22Rv1 (cell line): Measurements from ENCODE around the gene GID8.

Experiments used
- H3K27ac ChIP-seq: fragments of 450-650 bp; 2 replicates; pipeline ENCODE4 v1.5.1; 2017
- ZFX ChIP-seq: fragments of 450-650 bp; IDR thresholded peaks from 2 replicates; pipeline ENCODE4 v1.6.1; 2017; ENCODE audit warnings: antibody characterized with exemption, borderline replicate concordance
- TF ChIP-seq, protein P1 (sequence below): fragments of 450-650 bp; IDR thresholded peaks from 2 replicates; pipeline ENCODE4 v1.5.1; 2017; ENCODE audit warnings: mild to moderate bottlenecking

GID8 gene

DNA sequence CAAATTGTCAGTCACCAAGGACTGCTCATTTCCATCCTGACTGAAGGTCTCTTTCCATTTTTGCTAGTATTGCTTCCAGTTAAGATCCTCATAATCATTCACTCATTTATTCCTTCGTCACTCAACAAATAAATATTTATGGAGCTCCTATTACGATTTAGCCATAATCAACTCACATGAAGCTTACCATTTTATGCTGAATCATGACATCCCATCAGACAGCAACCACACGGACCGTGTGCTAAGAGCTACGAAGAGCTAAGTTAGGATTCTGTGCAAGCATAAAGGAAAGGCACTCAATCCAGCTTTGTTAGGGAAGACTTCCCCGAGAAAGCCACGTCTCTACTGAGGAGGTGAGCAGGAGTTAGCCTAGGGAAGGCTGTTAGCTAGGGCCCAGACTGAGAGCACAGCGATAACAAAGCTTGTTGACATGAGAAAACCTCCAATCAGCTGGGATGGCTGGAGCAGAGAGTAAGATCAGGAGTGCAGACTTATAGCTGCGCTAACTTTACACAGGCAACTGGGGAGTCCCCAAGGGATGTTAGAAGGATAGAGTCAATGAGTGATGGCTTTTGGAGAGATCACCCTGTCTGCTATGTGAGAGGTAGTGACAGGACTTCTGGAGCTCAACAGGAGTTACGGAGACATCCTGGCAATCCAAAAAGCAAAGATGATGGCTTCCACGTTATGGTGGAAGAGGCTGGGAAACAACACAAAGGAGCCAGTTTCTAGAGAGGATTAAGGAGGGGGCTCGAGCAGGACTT lies 2.6 kb upstream of the GID8 start:
- TF ChIP-seq ZFX, result no peak
- TF ChIP-seq, protein P1, sequence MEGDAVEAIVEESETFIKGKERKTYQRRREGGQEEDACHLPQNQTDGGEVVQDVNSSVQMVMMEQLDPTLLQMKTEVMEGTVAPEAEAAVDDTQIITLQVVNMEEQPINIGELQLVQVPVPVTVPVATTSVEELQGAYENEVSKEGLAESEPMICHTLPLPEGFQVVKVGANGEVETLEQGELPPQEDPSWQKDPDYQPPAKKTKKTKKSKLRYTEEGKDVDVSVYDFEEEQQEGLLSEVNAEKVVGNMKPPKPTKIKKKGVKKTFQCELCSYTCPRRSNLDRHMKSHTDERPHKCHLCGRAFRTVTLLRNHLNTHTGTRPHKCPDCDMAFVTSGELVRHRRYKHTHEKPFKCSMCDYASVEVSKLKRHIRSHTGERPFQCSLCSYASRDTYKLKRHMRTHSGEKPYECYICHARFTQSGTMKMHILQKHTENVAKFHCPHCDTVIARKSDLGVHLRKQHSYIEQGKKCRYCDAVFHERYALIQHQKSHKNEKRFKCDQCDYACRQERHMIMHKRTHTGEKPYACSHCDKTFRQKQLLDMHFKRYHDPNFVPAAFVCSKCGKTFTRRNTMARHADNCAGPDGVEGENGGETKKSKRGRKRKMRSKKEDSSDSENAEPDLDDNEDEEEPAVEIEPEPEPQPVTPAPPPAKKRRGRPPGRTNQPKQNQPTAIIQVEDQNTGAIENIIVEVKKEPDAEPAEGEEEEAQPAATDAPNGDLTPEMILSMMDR, result no peak
- H3K27ac ChIP-seq, result no peak overlapping the region

DNA sequence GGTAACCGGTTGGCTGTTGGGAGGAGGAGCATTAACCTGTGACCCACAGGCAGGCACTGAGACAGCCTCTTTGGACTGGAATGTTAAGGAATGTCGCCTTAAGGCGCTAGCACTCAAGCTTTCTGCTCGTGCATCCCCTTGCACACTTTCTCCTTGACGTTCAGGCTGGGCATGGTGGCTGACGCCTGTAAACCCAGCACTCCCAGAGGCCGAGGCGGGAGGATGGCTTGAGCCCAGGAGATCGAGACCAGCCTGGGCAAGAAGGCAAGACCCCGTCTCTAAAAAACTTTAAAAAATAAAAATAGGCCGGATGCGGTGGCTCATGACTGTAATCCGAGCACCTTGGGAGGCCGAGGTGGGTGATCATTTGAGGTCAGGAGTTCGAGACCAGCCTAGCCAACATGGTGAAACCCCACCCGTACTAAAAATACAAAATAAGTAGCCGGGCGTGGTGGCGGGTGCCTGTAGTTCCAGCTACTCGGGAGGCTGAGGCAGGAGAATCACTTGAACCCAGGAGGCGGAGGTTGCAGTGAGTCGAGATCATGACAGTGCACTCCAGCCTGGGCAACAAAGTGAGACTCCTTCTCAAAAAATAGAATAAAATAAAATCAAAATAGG lies 1.9 kb upstream of the GID8 start:
- peak overlapping the region; percentile 86; the same call in 1 of the 2 replicates for H3K27ac ChIP-seq

DNA sequence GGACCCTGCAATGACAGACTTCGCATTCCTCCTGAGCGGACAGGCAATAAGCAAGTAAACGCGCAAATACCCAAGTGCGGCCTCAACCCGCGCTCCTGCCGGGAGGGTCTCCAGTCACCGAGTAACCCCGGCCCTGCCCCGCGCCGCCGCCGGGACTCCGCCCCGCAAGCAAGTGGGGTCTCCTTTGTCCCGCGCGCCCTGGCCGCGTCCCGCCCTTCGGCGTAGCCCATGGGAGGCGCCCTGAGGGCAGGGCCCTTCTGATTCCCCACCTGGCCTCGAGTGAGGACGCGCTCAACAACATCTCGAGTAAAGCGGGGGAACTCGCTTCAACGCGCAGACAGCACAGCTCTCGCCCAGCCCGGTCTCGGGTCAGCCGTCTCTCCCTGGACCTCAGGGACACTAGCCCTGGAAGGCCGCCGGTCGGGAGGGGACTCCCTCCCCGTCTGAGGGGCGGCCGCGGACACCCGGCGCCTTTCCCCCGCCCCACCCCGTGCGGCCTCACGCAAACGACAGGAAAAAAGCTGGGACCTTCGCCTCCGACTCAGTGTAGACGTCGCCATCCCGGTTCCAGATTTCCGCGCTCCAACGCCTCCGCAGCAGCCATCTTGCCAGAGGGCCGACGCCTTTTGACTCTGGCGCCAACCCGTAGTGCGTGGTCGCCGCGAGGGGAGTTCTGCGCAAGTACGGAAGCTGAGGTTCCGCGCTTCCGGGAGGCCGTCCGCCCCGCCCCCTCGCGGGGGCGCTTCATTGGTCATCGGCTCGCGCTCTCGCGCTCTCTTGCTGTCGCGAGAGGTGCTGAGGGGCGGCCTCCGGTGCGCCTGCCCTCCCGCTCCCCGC lies 461 bp upstream of the GID8 start:
- TF ChIP-seq, protein P1, result no peak
- no peak for TF ChIP-seq ZFX
- peak overlapping the region; percentile 86 for H3K27ac ChIP-seq

More for the DNA sequence above, 1.9 kb upstream of the GID8 start:
- TF ChIP-seq, protein P1, result no peak
- no peak for TF ChIP-seq ZFX

DNA sequence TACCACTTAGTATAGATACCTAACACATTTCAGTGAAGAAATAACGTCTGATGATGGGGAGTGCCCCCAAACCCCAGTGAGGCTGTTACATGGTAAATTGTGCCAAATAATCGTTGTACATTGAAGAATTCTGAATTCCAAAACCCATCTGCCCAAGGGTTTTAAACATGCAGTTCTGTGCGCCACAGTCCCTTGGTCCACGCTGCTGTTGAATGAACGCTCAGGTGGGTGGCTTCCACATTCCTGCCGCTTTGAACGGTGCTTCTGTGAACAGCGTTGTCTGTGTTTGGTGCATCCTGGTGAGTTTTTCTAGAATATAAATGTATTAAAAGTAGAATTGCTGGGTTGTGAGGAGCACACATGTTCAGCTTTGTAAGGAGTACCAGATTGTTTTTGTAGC lies 2.9 kb downstream of the GID8 start:
- H3K27ac ChIP-seq, result no peak overlapping the region
- TF ChIP-seq, protein P1, result no peak
- TF ChIP-seq ZFX, result no peak

DNA sequence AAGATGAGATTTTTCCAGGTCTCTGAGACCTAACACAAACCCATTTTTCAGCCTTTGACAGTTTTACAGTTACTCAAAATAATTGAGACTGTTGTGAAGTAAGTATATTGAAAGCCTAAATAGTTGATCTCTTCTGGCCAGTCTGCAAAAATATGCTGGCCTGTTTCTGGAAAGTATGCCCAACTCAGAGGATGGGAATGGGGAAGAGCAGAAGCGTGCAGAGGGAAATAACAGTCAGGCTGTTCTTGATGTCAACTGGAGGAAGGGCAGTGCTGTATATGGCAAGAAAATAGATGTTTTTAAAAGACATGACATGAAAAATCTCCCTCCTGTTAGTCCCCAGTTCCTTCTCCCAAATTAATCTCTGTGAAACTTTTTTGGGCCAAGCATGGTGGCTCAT lies 3.8 kb downstream of the GID8 start:
- H3K27ac ChIP-seq, result no peak overlapping the region
- TF ChIP-seq, protein P1, result no peak
- TF ChIP-seq ZFX, result no peak

DNA sequence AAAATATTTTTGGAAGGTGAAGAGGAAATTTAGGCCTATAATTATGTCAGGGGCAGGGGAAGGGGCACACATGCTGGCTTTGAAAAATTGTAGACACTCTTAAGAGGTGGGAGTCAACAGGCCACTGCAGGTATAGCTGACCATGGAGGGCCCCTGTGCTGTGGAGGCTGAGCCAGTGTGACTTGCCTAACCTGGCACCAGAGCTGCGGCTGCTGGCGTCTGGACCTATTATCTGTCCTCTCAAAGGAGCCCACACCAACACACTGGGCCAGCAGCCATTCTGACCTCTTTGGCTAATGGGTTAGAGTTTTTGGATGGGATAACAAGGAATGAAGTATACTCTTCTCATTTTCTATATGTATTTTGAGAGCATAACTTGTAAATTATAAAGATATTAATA lies 4.5 kb downstream of the GID8 start:
- no peak overlapping the region for H3K27ac ChIP-seq
- TF ChIP-seq, protein P1, result no peak
- TF ChIP-seq ZFX, result no peak
